Hippocampal formation (tissue), 2 donors: ENCODE results near the gene GPC3.
"Not testable (repeated sequence)": the region's sequence is repeated elsewhere in the genome, so short reads cannot be mapped to it uniquely, and the experiment has no call there.

Experiments
- DNase-seq, 2 donors: peaks; one replicate each; lab custom pipeline; 2025; lab: John Stamatoyannopoulos, UW

The GPC3 gene

DNA sequence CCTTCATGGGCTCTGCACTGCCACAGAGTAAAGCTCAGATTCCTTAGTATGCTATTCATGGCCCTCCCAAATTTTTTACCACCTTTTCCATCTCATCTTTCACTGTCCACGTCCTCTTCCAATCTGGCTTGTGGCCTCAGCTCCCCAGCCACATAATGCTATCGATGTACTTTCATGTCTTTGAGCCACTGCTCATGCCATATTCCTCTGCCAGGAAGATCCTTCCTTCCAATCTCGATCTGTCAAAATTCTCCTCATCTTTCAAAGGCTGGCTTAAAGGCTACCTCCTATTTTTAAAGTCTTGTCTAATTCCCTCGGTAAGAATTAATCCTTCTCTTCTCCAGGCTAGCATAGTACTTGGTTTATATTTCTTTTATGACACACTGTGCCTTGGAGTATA lies 336.8 kb downstream of the GPC3 start:
- no peak for DNase-seq

DNA sequence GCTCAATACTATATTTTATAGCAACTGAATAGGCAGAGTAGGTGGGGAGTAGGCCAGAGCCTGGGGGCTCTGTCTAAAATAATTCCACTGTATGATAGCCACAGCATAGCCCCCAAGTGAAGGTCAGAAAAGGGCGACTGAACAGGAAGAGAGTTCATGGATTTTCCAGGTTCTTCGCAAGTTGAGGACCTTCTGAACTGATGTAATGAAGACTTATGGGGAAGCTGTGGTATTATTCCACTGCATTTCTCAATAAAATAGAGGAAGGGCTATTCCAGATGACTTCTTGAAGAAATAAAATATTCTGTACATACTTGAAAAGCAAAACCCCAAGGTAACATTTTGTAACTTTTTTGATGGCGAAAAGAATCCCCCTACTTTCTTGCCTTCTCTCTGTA lies 338.7 kb downstream of the GPC3 start:
- DNase-seq: no peak

DNA sequence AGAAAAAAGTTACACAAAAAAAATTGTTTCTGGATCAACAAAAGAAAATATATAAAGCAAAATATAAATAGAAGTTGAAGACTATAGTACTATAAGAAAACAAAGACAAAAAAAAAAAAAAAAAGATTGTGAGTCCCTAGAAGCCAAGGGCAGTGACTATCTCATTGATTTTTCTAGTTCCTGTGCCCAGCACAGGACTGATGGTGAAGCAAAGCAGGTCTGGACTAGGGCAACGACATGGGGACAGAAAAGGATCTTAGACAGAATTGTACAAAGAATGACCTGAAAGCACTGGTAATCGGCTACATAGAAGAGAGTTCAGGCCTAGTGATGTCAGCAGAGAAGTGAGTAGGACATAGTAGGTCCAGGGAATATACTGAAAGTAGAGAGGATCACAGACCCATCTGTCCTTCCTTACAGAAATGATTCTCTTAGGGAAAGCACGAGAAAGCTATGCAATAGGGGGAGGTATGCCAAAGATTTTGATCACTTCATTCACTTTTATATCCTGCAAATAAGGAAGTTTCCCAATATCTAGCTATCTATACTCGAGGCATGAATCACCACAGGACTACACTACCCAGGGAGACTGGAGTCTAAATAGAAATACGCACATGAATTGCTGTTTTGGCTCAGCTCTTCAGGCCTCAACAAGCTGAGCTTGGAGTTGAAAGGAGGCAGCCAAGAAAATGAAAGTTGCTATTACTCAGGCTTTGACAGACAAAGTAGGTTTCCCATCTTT lies 339.2 kb downstream of the GPC3 start:
- no peak for DNase-seq

DNA sequence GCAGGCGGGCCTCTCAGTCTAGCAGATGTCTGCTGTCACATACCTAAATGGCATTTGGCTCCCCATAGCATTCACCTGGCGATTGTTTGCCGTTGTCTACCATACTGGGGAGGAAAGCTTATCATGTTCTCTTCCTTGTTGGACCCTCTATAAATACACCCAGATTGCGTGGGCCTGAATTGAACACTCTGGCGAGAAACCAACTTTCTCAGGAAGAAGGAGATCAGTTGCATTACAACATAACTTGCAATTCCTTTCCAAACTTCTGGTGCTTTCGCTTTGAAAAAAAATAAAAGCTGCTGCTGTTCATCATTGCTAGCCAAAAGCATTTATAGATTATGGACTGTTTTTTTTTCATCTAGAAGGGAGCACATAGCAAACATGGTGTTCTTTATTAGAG lies 340.1 kb downstream of the GPC3 start:
- no peak for DNase-seq

DNA sequence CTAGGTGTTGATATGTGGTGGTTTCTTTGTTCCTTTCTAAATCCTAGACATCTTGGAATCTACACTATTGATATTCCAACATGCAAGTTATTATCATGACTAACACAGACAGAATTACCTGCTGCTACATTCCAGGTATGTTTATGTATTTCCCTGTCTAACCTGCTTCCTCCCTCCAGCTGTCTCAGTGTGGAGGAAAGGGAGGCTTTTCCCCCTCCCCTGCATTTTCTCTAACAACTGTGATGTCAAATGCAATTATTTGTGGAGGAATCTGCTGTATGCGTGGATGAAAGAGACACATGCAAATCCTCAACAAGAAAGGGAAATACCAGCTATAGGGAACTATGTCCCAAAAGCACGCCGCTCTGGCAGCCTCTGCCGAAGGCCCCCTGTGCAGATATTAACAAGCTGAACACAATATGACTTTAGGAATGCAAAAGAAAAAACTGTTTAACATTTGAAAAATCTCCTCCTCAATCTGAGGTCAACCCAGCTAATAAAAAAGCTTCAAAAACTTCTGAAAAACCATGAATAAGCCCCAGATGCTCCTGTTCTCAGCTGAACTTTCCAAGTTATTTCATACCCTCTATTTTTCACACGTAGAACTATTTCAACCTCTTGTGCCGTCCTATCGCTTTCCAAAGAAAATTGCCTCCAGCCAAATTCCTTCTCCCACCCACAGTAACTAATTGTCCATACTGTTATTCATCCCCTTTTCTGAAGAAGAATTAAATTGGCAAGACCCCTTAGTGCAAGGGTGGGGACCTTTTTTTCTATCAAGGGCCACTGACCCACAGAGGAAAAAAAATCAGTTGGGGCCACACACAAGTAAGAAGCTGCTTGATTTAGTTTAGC lies 345.0 kb downstream of the GPC3 start:
- DNase-seq: no peak

DNA sequence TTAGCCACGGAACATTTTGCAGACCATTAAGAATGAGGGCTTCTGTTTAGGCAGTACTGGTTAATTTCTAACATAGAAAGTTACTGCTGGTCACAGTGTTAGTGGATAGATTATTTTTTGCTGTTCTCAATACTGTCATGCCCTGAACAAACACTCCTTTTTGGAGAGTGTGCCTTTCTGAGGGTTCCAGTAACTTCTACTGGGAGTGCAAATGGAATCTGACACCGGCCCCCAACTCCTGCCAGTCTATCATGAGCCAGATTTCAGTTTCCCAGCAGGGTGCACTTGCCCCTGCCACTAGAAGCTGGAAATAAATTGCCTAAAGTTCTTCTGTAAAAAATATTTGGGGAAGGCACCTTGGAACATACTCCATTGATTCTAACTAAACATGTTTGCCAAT lies 345.7 kb downstream of the GPC3 start:
- no peak for DNase-seq

DNA sequence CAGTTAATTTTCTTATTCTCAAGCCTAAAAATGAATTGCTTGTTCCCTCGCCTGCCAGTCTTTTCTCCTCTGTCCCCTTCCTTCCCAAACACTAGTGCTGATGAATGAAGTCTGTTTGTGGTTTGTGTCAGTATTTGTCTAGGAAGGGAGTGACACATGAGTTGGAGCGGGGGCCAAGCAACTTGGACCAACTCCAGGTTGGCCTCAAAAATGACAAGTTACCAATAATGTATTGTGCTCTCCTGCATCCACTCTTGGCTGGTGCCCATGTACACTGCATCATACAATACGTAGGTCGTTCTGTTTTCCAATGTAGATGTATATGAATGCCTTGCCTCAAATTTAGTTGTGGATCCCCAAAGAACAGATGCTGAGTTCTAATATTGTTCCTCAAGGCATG lies 347.1 kb downstream of the GPC3 start:
- DNase-seq: no peak

DNA sequence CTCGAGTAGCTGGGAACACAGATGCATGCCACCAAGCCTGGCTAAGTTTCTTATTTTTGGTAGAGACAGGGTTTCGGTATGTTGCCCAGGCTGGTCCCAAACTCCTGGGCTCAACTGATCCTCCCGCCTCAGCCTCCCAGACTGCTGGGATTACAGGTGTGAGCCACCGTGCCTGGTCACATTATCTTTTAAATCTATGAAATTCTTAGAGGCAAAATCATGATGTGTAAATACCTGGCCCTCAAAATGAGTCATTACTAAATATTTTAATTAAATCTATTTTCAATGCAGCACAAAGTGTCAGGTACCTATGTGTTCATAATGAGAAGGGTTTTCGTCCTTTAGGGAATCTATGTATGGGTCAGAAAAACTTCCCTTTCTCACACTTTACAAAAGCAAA lies 347.6 kb downstream of the GPC3 start:
- no peak for DNase-seq

DNA sequence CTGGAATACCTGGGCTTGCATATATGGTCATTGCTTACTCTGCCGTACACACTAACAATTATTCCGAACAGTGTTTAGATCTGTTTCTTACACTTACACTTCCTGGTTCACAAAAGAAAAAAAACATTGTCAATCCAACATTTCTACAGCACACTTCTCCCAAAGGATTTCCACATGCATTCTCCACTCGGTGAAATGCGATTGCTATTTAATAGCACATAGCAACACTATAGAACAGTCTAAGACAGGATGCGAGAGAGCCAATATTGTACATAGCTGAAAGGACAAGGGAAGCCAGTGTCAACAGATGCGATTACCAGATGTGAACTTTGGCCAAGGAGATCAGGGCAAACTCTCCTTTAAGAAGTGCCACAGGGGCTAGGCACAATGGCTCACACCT lies 349.4 kb downstream of the GPC3 start:
- DNase-seq: no peak

DNA sequence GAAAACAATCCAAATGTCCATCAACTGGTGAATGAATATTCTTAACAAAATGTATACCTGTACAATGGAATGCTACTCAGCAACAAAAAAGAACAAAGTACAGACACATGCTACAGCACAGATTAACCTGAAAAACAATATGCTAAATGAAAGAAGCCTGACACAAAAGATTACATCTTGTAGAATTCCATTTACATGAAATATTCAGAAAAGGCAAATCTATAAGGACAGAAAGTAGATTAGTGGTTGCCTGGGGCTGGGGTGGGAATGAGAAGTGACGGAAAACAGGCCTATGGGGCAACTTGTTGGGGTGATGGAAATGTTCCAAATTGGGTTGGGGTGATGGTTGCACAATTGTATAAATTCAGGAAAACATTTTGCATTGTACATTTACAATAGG lies 351.0 kb downstream of the GPC3 start:
- DNase-seq: no peak

DNA sequence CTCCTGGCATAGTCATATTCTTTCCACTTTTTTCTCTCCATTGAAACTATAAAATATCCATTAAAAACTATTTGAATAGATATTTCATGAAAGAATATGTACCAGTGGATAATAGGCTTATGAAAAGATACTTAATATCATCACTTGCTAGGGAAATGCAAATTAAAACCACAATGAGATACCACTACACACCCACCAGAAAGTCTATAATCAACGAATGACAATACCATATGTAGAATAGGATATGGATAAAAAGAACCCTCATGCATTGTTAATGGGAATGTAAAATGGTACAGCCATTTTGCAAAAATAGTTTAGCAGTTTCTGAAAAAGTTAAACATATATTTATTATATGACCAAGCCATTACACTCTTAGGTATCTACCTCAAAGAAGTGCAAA lies 351.4 kb downstream of the GPC3 start:
- DNase-seq: no peak

DNA sequence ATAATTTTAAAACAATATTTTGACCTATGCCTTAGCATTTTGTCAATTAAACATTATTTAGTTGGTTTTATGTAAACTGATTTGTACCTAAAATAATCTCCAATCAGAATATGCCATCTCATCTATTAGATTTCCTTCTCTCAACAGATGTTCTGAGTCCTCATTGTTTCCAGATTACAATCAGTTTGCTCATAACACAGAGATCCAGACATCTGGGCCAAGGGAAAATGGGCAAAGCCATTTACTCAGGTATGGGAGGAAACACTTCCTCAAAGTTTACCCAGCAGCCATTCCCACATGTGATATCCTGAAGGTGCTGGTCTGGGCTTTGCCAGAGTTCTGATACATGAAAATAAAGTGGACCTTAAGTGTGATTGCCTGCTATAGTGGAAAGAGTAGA lies 352.2 kb downstream of the GPC3 start:
- no peak for DNase-seq

DNA sequence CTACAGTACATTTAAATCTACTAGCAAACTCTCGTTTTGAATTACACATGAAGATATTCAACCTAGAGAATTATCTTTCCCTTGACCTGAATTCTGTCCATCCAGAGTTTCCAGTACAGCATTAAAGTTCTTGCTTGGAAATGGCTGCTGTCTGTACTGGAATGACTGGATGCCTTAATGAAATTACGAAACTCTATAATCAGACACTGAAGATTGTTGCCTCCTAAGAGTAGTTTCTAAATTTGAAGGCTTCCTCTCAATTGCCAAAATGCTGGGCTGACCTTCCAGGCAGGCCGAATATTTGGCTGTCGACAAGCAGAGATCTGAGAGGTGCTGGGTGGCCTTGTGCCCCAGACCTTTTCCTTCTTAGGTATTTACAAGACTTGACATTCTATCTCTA lies 355.0 kb downstream of the GPC3 start:
- DNase-seq: no peak

DNA sequence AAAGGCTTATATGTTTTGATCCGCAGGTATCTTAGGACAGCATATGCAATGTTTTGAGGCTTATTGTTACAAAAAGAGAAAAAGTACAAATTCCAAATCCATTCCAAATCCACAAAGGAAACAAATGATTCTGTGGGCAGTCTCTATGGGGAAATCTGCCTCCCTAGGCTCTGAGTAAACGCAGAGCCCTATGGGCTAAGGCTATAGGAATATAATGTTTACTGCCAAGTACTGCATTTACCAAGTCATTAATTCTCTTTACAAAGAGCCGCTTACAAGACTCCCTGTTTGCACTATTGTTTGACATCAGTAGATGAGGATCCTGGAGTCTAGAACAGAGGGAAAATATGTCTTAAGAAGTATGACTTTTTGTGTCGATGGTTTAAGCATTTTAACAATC lies 357.7 kb downstream of the GPC3 start:
- DNase-seq: no peak

DNA sequence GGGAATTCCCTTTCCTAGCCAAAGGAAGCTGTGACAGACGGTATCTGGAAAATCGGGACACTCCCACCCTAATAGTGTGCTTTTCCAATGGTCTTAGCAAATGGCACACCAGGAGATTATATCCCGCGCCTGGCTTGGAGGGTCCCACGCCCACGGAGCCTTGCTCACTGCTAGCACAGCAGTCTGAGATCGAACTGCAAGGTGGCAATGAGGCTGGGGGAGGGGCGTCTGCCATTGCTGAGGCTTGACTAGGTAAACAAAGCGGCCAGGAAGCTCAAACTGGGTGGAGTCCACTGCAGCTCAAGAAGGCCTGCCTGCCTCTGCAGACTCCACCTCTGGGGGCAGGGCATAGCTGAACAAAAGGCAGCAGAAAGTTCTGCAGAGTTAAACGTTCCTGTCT lies 364.0 kb downstream of the GPC3 start:
- DNase-seq: not testable (repeated sequence)

DNA sequence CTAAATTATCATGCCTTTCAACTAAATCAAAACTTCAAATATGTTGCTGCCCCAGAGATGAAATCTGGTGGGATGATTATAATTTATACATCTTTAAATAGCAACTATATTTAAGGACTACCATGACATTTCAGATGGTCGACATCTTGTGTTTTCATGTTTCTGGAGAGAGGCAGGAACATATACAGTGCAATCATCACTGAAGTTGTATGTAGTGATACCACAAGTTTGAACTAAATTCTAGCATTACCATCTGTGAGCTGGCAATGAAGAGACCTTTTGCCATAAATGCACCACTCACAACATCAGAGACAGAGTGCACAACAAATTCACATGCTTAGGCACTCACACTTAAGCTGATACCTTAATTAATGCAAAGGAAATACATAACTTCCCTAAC lies 373.7 kb downstream of the GPC3 start:
- no peak for DNase-seq

DNA sequence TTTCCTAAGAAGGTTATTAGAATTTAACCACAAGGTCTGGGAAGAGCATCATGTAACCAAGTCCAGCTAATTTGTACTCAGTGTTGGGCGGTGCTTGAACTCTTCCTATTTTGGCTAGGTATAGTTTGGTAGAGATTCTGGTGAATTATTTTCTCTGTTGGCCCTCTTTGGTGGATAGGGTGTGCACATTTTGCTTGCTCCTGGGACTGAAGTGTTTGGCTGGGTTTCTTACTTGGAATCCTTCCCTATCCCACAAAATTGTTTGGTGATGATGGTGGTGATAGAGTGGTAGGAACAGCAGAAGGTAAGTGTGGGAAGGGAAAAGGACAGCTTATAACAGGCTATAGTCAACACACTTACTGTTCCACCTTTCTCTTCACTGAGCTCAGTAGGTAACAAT lies 375.3 kb downstream of the GPC3 start:
- DNase-seq: no peak

DNA sequence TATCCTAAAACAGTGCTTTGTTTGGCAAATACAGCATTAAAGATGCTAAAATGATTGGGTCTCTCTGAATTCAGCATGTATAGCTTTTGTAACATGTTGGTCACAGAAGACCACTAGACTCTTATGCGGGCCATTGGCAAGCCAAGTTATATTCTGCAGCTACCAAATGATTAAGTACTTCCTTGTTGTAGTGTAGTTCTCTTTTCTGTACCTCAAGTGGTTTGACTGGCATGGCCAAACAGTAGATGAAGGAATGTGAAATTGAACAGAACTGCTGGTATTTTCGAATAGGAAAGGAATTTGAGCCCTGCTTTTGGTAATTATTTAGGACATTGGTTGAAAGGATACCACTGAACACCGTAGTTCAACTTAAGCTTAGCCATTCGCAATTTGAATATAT lies 376.2 kb downstream of the GPC3 start:
- no peak for DNase-seq

DNA sequence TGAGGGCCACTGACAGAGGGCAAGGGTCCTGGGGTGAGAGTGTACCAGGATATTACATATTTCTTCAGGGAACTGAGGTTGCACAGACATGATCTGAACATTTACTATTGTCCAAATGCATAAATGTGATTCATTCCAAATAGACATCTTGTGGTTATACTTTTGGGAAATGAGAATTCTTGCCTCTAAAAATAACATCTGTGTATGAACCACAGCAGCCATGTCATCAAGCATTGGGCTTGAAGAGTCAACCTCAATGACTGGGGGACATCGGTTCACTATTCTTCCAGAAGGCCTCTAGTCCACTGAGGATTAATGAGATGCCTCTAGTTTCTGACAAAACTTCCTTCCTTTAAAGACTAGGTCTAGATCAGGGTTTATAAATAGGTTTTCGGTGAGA lies 377.0 kb downstream of the GPC3 start:
- DNase-seq: no peak

DNA sequence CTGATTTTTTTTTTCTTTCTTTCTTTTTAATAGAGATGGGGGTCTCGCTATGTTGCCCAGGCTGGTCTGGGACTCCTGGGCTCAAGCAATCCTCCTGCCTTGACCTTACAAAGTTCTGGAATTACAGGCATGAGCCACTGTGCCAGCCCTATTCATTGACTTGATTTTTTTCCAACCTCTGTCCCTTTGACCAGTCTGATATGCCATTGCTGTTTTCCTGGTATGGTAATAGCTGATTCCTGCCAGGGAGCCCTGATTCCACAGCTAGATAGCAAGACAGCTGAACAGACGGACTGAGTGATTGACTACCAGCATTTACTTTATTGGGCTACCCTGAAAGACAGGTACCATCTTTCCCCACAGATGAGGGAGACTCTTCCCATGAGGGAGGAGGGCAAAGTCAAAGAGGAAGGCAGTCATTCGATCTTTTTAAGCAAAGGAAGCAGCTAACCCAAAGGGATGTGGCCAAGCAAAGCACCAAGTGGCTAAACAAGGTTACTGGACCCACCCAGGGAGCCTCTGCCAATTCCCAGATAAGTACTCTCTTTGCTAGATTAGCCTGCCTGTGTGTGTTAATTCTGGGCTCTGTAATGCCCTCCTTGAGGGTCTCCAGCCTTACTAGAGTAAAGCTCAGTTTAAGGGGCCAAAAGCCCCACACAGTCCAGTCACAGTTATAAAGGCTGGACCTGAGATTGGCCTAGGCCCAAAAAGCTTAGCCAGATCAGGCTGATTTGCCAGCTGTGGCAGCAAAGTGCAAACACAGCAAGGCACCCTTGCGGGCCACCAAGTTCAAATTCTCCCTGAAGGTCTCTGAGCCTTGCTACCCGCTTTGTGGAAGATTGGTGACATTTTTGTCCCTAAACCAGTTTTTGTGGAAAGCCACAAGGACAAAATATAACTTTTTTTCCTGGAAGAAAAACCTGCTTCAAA lies 377.7 kb downstream of the GPC3 start:
- no peak for DNase-seq

DNA sequence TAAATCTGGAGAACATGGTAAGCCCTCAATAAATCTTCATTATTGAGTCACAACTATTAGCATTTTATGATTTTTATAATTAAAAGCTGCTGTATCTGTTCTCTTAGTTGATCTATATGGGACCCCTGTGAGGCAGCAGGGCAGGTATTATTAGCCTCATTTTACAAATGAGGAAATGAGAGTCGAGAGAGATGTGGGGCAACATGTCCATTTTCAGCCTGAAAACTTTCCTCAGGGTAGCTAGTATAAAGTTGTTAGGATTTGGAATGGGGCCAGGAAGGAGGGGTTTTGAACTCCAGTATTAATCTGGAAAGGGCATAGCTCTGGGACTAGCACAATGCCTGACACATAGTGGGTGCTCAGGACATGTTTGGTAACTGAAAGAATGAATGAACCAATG lies 378.4 kb downstream of the GPC3 start:
- no peak for DNase-seq

DNA sequence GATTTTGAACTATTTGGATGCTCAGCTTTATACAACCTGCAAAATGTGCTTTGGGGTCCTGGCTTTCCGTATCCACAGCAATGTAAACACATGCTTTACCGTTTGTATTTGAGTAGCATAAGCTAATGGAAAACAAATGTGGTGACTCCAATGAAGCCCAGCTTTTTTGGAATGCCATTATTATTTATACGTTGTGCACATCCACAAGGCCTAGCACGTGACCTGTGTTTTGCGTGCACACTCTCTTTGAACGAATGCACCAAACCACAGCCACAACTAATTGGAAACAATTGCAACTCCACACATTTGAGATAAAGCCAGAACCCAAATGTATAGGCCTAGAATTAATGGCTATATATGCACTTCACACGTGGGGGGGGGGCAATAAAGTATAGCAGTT lies 380.6 kb downstream of the GPC3 start:
- DNase-seq: no peak

DNA sequence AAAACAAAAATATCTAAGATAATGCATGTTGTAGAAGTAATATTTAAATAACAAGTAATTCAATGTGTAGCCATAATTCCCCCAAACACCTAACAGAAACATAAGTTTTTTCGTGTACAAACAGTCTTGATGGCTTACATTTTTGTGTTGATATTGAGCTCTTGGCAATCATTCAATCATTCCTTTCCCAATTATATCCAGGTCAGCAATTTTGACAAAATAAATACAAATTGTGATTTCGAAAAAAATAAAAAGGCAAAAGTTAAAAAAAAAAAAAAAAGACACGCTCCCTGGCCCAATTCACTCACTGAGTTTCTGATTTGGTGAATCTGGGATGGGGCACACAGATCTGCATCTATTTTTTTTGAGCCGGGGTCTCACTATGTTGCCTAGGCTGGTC lies 382.5 kb downstream of the GPC3 start:
- DNase-seq: no peak
